HG03139 (cell line): ENCODE data around the gene ZNF124.
"Not testable (repeated sequence)": the region's sequence is repeated elsewhere in the genome, so short reads cannot be mapped to it uniquely, and the experiment has no call there.

ENCODE experiments used
- ATAC-seq: cut with Tn5 transposase; IDR thresholded peaks from one replicate; pipeline ENCODE4 v1.9.1; 2021; ENCODE audit not compliant: unreplicated experiment

ZNF124 gene

DNA sequence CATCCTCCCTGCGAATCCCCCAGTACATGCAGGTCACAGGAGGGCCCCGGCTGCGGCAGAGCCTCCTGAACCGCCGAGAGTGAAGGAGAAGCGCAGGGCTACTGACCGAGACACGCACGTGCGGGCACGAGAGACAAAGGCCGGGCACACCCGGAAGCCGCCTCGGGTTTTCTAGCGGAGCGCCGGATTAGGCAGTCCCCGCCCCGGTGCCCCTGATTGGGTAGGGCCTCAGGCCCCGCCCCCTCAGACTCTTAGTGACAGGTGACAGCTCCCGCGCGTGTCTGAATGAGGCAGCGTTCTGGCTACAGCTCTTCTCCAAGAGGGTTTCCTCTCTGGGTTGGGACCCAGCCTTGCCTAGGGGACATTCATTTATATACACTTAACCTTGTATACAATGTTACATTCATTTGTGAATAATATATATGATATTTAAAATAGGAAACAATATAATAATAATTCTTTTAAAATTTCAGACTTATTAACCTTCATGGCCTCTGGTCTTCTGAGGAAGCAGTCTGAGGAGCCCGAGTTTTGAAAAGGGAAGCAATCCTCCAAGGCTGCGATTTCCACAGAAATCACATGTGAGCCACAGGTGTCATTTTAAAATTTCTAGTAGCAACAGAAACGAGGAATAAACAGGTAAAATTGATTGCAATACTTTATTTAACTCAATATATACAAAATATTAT lies at the start of gene ZNF124:
Gene ZNF124 (minus strand): TSS at position 146 of the 689 bp plus-strand sequence. CDS start 143 bp downstream, at position 3.
- peak; percentile 95 for ATAC-seq

- not testable (repeated sequence) for ATAC-seq
Measured at GRCh38 chr1:247220280-247220679, 48.5 kb upstream of the ZNF124 start.

- no peak for ATAC-seq
Measured at GRCh38 chr1:247218121-247218651, 46.4 kb upstream of the ZNF124 start.

DNA sequence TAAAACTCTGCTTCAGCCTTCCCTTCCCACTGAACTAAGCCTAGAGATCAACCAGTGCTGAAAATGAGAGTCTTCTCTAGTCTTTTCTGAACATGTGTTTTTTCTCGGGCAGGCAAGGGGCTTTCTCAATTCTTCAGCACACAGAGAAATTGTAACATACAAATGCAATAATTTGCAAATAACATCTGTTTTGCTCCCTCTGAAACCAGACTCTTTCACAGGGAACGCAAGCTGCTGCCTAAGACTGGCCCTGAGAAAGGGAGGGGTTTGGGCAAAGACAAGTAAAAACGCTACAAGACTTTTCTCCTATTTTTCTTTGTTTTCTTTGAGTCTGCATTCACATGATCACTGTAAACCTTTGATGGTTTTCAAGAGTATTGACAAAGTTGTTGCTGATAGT lies 44.4 kb upstream of the ZNF124 start:
- ATAC-seq: no peak

- no peak for ATAC-seq
Measured at GRCh38 chr1:247212627-247213617, 41.1 kb upstream of the ZNF124 start.

GRCh38 chr1:247212012-247212411 lies 40.2 kb upstream of the ZNF124 start:
- peak; percentile 52 for ATAC-seq

DNA sequence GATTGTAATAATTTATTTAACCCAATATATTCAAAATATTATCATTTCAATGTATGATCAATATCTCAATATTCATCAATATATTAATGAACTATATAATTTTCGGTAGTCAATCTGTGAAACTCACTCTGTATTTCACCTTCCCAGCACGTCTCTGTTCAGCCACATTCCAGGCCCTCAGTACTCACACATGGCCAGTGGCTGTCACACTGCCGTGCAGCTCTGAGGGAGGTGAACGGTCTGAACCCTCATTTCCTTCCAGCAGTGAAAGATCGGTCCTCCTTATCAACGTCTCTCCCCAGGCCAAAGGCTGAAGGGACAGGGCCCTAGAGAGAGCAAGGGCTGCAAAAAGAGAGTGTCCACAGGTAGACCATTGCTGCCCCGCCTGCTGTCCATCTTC lies 39.5 kb upstream of the ZNF124 start:
- ATAC-seq: no peak

- ATAC-seq: peak; percentile 89
Measured at GRCh38 chr1:247210376-247211117, 38.7 kb upstream of the ZNF124 start.

- ATAC-seq: peak; percentile 1
Measured at GRCh38 chr1:247210062-247210375, 38.2 kb upstream of the ZNF124 start.

- ATAC-seq: no peak
Measured at GRCh38 chr1:247209396-247209795, 37.6 kb upstream of the ZNF124 start.

DNA sequence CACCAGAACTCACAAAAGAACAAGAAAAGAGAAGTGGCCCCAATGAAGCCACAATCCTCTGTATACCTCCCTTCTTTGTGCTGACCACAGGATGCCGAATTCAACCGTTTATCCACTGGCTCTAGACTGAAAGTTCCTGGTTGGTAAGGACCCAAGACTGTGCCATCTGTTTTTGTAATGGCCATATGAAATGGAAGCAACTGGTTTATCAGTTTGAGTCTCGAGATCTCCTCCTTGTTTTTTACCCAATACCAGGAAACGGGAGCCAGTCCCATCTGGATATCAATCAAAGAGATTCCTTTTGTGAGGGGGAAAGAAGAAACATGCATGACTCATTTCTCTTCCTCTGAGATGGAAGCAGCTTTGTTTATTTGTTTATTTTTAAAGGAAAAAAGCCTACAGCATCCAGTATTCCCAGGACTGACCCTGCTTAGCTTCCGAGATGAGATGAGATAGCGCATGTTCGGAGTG lies 32.4 kb upstream of the ZNF124 start:
- ATAC-seq: no peak

DNA sequence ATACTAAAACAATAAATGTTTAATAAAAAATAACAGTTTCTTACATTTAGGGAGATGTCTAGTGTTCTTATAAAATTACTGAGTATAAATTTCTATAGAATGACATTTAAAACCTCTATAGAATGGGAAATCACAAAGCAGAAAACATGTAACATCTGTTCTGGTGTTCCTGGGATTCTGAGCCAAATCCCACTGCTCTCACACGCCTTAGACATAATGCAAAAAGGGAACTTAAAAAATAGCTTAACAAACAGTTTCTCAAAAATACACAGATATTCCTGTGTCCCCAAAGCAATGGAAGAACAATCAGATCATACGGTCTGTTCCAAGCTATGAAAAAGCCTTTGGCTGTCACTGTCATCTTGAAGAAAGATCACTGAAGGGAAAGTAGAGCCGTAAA lies 27.0 kb upstream of the ZNF124 start:
- no peak for ATAC-seq

DNA sequence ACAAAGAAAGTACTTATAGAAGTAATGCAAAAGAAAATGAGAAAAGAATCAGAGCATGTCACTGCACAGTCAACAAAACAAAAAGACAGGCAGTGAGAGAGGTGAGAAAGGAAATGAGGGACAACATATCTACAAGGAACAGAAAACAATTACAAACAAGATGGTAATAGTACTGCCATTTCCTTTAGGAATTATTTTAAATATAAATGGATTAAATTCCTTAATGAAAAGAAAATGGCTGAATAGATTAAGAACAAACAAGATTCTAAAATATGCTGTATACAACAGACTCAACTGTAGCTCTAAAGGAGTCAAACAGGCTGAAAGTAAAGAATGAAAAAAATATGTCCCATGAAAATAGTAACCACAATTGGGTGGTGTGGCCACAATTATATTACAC lies 22.1 kb upstream of the ZNF124 start:
- no peak for ATAC-seq

- no peak for ATAC-seq
Measured at GRCh38 chr1:247189981-247190798, 18.4 kb upstream of the ZNF124 start.

GRCh38 chr1:247185667-247186066 lies 13.8 kb upstream of the ZNF124 start:
- no peak for ATAC-seq

DNA sequence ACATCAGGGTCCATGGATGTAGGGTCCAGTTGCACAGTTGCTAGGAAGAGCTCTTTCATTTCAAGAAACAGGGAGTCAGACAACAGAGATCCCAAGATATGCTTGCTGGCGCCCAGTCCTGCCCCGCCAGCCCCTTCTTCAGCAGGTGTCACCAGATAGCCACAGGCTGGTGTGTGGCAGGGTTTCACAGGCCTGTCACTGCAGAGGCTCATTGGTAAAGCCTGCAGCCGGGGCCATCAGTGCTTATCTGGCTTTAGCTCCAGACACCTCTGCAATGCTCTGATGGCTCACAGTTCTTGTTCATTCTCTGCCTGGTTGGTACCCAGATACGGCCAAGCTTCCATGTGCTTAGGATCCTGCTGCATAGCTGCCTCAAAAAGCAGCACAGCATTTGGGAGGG lies 12.4 kb upstream of the ZNF124 start:
- ATAC-seq: no peak

DNA sequence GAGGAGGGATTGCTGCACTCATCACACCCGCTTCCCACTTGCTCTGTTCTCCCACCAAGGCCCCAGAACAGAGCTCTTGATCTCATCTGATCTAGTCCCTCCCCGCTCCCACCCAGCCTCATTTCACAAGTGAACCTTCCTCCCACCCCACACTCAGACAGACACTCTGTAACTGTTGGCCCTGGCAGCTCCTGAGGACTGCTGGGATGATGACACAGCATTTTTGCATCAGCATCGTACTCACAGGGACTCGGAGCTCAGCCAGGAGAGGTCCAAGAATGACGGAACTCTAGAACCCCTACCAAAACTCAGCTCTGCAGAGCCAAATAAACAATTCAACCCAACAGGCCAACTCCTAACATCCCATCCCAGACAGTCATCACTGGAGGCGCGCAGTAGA lies 11.2 kb upstream of the ZNF124 start:
- no peak for ATAC-seq

DNA sequence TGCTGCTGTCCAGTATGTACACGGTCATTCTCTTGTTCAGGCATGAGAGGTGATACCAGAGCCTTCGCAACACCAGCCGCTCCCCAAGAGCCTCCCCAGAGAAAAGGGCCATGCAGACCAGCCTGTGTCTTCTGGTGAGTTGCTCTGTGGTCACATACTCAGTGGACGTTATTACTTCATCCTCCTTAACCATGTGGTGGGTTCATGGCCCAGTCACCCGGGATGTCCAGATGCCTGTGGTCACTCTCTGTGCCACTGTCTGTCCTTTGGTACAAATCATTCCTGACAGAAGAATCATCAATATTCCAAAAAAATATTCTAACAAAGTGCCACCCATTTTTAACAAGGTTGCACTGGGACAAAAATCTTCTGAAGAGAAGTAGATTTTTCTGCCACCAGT lies 8.8 kb upstream of the ZNF124 start:
- ATAC-seq: no peak

DNA sequence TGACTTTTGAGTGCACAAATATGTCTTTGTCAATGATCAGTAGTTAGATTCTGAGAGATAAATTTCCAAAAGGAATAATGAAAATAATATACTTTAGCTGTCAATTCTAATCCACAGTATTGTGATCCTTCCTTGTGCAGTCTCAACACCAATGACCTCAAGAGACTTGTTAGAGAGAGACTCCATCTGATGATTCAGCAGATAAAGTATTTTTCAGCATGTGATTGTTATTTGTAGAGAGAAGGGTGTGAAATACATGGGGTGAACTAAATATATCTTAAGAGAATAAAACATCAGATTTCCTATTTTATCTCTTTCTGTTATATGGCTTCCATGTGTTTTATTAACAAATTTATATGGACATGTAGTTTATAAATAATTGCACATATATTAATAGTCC lies 5.9 kb upstream of the ZNF124 start:
- ATAC-seq: no peak

GRCh38 chr1:247175458-247175857 lies 3.6 kb upstream of the ZNF124 start:
- no peak for ATAC-seq
